B cell (primary cell): ENCODE results near the gene FNDC3A. TPM values are rescaled to one million over a fixed set of nuclear protein-coding genes. Genes with fewer than 3 reads are reported as not detected.

Experiments
- ATAC-seq: fragments of 200-7000 bp; cut with Tn5 transposase; one replicate; pipeline ENCODE4 v1.10.0; 2021; ENCODE audit warnings: low read depth, mild to moderate bottlenecking, moderate number of reproducible peaks, moderate library complexity
- CTCF ChIA-PET: fragments of 350-600 bp; sonication (Branson Sonifier 250); formaldehyde crosslinking; loops from one replicate; lab custom pipeline; 2021; ENCODE audit warnings: antibody characterized with exemption, inconsistent platforms; lab: Charles Lee
- POLR2A ChIA-PET: fragments of 350-600 bp; sonication (Branson Sonifier 250); formaldehyde crosslinking; loops from one replicate; lab custom pipeline; 2021; ENCODE audit warnings: antibody characterized with exemption; lab: Charles Lee
- DNase-seq: peaks from one replicate; pipeline ENCODE4 v3.0.0; 2013
- H2AFZ ChIP-seq: 2 replicates; pipeline ENCODE4 v1.6.1; 2012; ENCODE audit warnings: mild to moderate bottlenecking, low read depth, low read length; ENCODE audit not compliant: insufficient read depth, poor library complexity, severe bottlenecking
- H3K27ac ChIP-seq, 2 donors: 1 replicate in 1 of 2; 2 replicates in 1 of 2; pipeline ENCODE4 v1.5.1; 2012 to 2013; ENCODE audit warnings: low read length in 2 of 2, mild to moderate bottlenecking in 2 of 2, moderate library complexity in 1 of 2
- H3K27me3 ChIP-seq, 4 experiments: fragments of 200-600 bp in 1 of 4; sonication (generic) in 1 of 4; replicated peaks in 1 of 4; 1 replicate in 2 of 4; 2 replicates in 2 of 4; pipeline versions ENCODE4 v1.6.1 to v1.7.0; 2013 to 2016; ENCODE audit warnings: low read length in 3 of 4, mild to moderate bottlenecking in 2 of 4, mixed read lengths in 1 of 4, moderate library complexity in 1 of 4; ENCODE audit not compliant: insufficient read depth in 4 of 4, control insufficient read depth in 3 of 4; ENCODE audit errors: control extremely low read depth in 1 of 4
- H3K36me3 ChIP-seq, 2 experiments: replicated peaks in 1 of 2; 1 replicate in 1 of 2; 2 replicates in 1 of 2; pipeline versions ENCODE4 v1.6.1 to v1.7.1; 2013; ENCODE audit warnings: low read length in 1 of 2; ENCODE audit not compliant: insufficient read depth in 2 of 2, control insufficient read depth in 1 of 2; ENCODE audit errors: control extremely low read depth in 1 of 2, extremely low read depth in 1 of 2
- H3K4me1 ChIP-seq, 2 donors: fragments of 200-600 bp in 1 of 2; sonication (generic) in 1 of 2; 1 replicate in 1 of 2; 2 replicates in 1 of 2; pipeline versions ENCODE4 v1.5.1 to v1.6.1; 2013 to 2017; ENCODE audit warnings: low read length in 2 of 2; ENCODE audit not compliant: control insufficient read depth in 2 of 2, insufficient read depth in 2 of 2
- H3K4me2 ChIP-seq: replicated peaks from 2 replicates; pipeline ENCODE3; 2012; ENCODE audit warnings: mild to moderate bottlenecking, low read depth, low read length; ENCODE audit not compliant: poor library complexity, severe bottlenecking
- H3K4me3 ChIP-seq, 5 experiments: fragments of 200-600 bp in 1 of 5; sonication (generic) in 1 of 5; 1 replicate in 3 of 5; 2 replicates in 2 of 5; pipeline versions ENCODE4 v1.5.1 to v1.7.0; 2011 to 2016; ENCODE audit warnings: low read length in 4 of 5, mild to moderate bottlenecking in 4 of 5, low read depth in 2 of 5, control low read depth in 1 of 5, moderate library complexity in 1 of 5; ENCODE audit not compliant: insufficient read depth in 1 of 5; ENCODE audit errors: control extremely low read depth in 1 of 5, extremely low read depth in 1 of 5
- H3K79me2 ChIP-seq: fragments of 200-600 bp; sonication (generic); one replicate; pipeline ENCODE4 v1.6.0; 2016; ENCODE audit warnings: low read length; ENCODE audit not compliant: control insufficient read depth, insufficient read depth
- H3K9ac ChIP-seq: fragments of 200-600 bp; sonication (generic); 2 replicates; pipeline ENCODE4 v1.6.1; 2017; ENCODE audit warnings: mild to moderate bottlenecking, low read length, moderate library complexity
- H3K9me3 ChIP-seq, 3 donors: one replicate each; pipeline versions ENCODE4 v1.6.1 to v1.7.1; 2013; ENCODE audit warnings: low read length in 2 of 3; ENCODE audit not compliant: control insufficient read depth in 2 of 3, insufficient read depth in 1 of 3; ENCODE audit errors: control extremely low read depth in 1 of 3
- H4K20me1 ChIP-seq: 2 replicates; pipeline ENCODE4 v1.6.0; 2012; ENCODE audit warnings: mild to moderate bottlenecking, low read length; ENCODE audit not compliant: insufficient read depth, control insufficient read depth, poor library complexity, severe bottlenecking
- H3K27ac Mint-ChIP-seq: one replicate; pipeline ENCODE4 v1.8.0; 2021; ENCODE audit warnings: mixed read lengths
- H3K27me3 Mint-ChIP-seq: one replicate; pipeline ENCODE4 v1.8.0; 2021; ENCODE audit warnings: mixed read lengths
- H3K4me1 Mint-ChIP-seq: one replicate; pipeline ENCODE4 v1.8.0; 2021; ENCODE audit warnings: mixed read lengths
- H3K4me3 Mint-ChIP-seq: one replicate; pipeline ENCODE4 v1.8.0; 2021; ENCODE audit warnings: mixed read lengths
- H3K9me3 Mint-ChIP-seq: one replicate; pipeline ENCODE4 v1.8.0; 2022; ENCODE audit warnings: mixed read lengths; ENCODE audit not compliant: insufficient read depth
- EZH2 ChIP-seq: IDR thresholded peaks from 2 replicates; pipeline ENCODE4 v1.6.1; 2012; ENCODE audit warnings: borderline replicate concordance, low read depth, mild to moderate bottlenecking, moderate library complexity, low read length; ENCODE audit not compliant: insufficient read depth, poor library complexity, severe bottlenecking
- WGBS: methylation state at CpG from one replicate; pipeline ENCODE4 v1.1.5; 2013; ENCODE audit warnings: missing lambda C conversion rate; ENCODE audit not compliant: insufficient coverage; 5-methylcytosine and 5-hydroxymethylcytosine counted together
- intact Hi-C: fragments of 100-400 bp; cut with micrococcal nuclease; formaldehyde crosslinking; loops from one replicate; pipeline ENCODE4 v1.10.0; 2022
- polyA plus RNA-seq: library from polyadenylated mRNA; depleted of rRNA; stranded (reverse); fragments of >200 nt; gene quantifications from 2 replicates; pipeline ENCODE4 v1.2.3, GENCODE V29; 2012
- total RNA-seq, 2 donors: library from RNA; stranded (reverse); fragments of 120-200 nt in 1 of 2; gene quantifications; 1 replicate in 1 of 2; 2 replicates in 1 of 2; pipeline versions ENCODE4 v1.2.3 to v1.2.4, GENCODE V29; 2013 to 2022
- TF ChIP-seq, protein P1 (sequence below): fragments of 200-600 bp; IDR thresholded peaks from one replicate; pipeline ENCODE4 v1.8.0; 2022; ENCODE audit warnings: antibody characterized with exemption, mild to moderate bottlenecking

Gene FNDC3A
- total and polyA plus RNA-seq, 2 donors (not counting 1 experiment from before 2014, with no cell fraction given) = 13.5 to 37.1 TPM

DNA sequence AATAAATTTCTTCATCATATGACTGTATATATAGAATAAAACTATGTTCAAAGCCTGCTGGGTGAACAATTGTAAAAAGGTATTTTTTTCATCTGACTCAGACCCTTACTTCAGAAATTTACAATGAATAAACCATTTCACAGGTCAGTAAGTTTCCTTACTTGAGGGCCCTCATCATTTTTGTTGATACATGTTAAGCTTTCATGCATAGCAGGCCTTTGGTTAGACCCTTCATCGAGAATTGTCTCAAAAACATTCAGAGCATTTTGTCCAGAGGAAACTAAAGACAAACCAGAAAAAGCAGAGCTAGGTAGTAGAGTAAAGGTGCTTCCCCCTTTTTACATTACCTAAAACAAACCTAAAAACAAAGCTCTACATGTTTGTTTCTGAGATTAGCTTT lies 46.2 kb downstream of the FNDC3A start:
- Mint-ChIP-seq H3K27ac (no peak overlapping the region), H3K27me3 (no peaks in the 10 kb centered on the region), H3K4me3 (no peak overlapping the region), H3K9me3 (no peaks in the 10 kb centered on the region), H3K4me1 (peaks cover 4% of the 10 kb centered on the region)
- peaks cover 3 to 5% (median 4%) of the 10 kb centered on the region in 3 donors for H3K9me3 ChIP-seq
- H3K36me3 ChIP-seq = peaks cover 0 to 2% of the 10 kb centered on the region in 2 experiments
- peaks cover 16% of the 10 kb centered on the region for H4K20me1 ChIP-seq
- DNase-seq (no peak), ATAC-seq (no peak)
- POLR2A ChIA-PET = no interaction called here
- no peak overlapping the region for H3K27ac ChIP-seq
- no peak overlapping the region for H3K9ac ChIP-seq
- peaks cover 8% of the 10 kb centered on the region for H3K79me2 ChIP-seq
- no peaks in the 10 kb centered on the region for H3K27me3 ChIP-seq
- H2AFZ ChIP-seq = no peak overlapping the region
- H3K4me2 ChIP-seq = no peak overlapping the region
- no peak for TF ChIP-seq EZH2
- TF ChIP-seq, protein P1, sequence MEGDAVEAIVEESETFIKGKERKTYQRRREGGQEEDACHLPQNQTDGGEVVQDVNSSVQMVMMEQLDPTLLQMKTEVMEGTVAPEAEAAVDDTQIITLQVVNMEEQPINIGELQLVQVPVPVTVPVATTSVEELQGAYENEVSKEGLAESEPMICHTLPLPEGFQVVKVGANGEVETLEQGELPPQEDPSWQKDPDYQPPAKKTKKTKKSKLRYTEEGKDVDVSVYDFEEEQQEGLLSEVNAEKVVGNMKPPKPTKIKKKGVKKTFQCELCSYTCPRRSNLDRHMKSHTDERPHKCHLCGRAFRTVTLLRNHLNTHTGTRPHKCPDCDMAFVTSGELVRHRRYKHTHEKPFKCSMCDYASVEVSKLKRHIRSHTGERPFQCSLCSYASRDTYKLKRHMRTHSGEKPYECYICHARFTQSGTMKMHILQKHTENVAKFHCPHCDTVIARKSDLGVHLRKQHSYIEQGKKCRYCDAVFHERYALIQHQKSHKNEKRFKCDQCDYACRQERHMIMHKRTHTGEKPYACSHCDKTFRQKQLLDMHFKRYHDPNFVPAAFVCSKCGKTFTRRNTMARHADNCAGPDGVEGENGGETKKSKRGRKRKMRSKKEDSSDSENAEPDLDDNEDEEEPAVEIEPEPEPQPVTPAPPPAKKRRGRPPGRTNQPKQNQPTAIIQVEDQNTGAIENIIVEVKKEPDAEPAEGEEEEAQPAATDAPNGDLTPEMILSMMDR = no peak
- H3K4me3 ChIP-seq = no peak overlapping the region
- CTCF ChIA-PET = no interaction called here
- intact Hi-C loops = no loop called here
- H3K4me1 ChIP-seq = no peaks in the 10 kb centered on the region
- no CpG with 5 or more reads among the region's 1 CpG for WGBS

DNA sequence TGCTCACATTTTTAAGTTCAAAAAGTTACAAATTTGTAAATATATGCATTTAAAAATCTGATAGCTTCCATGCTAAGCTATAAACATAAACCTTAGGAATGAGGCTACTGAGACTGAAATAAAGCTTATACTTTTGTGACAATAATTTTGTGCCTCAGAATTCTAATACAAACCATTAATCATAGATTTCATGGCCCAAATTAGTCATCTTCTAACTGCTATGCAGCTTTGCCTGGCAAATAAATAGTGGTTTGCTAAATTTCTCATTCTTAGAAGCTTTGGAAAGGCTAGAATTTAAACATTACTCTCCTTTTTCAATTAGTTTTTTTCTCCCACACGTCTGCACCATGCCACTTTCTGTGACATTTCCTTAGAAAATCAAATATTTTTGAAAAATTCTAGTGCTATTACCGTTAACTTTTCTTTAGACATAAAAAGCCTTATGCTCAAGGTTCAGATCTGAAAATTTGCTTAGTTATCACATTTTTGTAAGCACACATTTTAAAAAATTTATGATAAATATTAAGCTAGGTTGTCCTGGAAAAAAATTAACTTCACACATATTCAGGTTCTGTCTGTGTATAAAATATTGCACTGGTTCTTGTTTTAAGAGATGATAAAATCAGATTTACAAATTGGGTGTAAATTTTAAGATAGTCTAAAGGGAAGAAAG lies 46.9 kb downstream of the FNDC3A start:
- DNase-seq = no peak
- no peaks in the 10 kb centered on the region for H3K9me3 Mint-ChIP-seq
- WGBS = no CpG with 5 or more reads among the region's 2 CpGs
- Histone ChIP-seq H3K79me2 (peaks cover 8% of the 10 kb centered on the region), H3K36me3 (peaks cover 0 to 2% of the 10 kb centered on the region in 2 experiments), H3K4me1 (no peaks in the 10 kb centered on the region), H3K9me3 (peaks cover 3 to 5% (median 4%) of the 10 kb centered on the region in 3 donors), H3K9ac (no peak overlapping the region), H3K4me3 (no peak overlapping the region), H3K27me3 (no peaks in the 10 kb centered on the region), H2AFZ (no peak overlapping the region), H3K27ac (no peak overlapping the region), H3K4me2 (no peak overlapping the region), H4K20me1 (peaks cover 16% of the 10 kb centered on the region)
- ChIA-PET POLR2A (no interaction called here), CTCF (no interaction called here)
- no peak overlapping the region for H3K4me3 Mint-ChIP-seq
- H3K27me3 Mint-ChIP-seq = no peaks in the 10 kb centered on the region
- intact Hi-C loops = no loop called here
- ATAC-seq = no peak
- no peak for TF ChIP-seq EZH2
- no peak overlapping the region for H3K27ac Mint-ChIP-seq
- peaks cover 4% of the 10 kb centered on the region for H3K4me1 Mint-ChIP-seq
